ENCODE results near the gene SLC26A2. TPM values are rescaled to one million over a fixed set of nuclear protein-coding genes. Genes with fewer than 3 reads are reported as not detected.

Gene SLC26A2
- total and polyA plus RNA-seq, 11 donors: 1.5 to 22.1 (median 6.8) TPM

DNA sequence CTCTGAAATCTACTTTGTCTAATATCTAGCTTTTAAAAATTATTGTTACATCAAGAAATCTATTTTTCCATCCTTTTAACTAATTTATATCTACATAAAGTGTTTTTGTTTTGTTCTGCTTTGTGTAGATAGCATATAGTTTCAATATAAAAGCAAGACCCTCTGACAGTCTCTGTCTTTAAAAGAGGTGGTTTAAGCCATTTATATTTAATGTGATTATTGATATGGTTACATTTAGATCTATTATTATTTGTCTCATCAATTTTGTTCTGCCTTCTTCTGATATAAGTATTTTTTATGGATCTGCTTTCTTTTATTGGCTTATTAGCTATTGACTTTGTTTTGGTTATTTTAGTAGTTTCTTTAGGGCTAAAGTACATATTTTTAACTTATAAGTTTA, 56.0 kb downstream of the SLC26A2 start:
- no peak for TF ChIP-seq POLR2A (IDR thresholded peaks at IDR 0.05)
- TF ChIP-seq, protein P1, sequence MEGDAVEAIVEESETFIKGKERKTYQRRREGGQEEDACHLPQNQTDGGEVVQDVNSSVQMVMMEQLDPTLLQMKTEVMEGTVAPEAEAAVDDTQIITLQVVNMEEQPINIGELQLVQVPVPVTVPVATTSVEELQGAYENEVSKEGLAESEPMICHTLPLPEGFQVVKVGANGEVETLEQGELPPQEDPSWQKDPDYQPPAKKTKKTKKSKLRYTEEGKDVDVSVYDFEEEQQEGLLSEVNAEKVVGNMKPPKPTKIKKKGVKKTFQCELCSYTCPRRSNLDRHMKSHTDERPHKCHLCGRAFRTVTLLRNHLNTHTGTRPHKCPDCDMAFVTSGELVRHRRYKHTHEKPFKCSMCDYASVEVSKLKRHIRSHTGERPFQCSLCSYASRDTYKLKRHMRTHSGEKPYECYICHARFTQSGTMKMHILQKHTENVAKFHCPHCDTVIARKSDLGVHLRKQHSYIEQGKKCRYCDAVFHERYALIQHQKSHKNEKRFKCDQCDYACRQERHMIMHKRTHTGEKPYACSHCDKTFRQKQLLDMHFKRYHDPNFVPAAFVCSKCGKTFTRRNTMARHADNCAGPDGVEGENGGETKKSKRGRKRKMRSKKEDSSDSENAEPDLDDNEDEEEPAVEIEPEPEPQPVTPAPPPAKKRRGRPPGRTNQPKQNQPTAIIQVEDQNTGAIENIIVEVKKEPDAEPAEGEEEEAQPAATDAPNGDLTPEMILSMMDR (IDR thresholded peaks at IDR 0.05): no peak
- no peaks in the 10 kb centered on the region for H3K27me3 ChIP-seq
- H3K36me3 ChIP-seq: peaks cover 7 to 100% (median 98%) of the 10 kb centered on the region in 9 donors
- ATAC-seq (no peak), DNase-seq (no peak)
- no peak overlapping the region for H3K27ac ChIP-seq
- peaks cover 0 to 16% (median 1%) of the 10 kb centered on the region in 12 donors for H3K9me3 ChIP-seq
- no peak overlapping the region for H3K4me3 ChIP-seq
- peaks cover 0 to 16% (median 9%) of the 10 kb centered on the region in 12 donors for H3K4me1 ChIP-seq
- intact Hi-C loops (cut with DNase I): no loop called here

DNA sequence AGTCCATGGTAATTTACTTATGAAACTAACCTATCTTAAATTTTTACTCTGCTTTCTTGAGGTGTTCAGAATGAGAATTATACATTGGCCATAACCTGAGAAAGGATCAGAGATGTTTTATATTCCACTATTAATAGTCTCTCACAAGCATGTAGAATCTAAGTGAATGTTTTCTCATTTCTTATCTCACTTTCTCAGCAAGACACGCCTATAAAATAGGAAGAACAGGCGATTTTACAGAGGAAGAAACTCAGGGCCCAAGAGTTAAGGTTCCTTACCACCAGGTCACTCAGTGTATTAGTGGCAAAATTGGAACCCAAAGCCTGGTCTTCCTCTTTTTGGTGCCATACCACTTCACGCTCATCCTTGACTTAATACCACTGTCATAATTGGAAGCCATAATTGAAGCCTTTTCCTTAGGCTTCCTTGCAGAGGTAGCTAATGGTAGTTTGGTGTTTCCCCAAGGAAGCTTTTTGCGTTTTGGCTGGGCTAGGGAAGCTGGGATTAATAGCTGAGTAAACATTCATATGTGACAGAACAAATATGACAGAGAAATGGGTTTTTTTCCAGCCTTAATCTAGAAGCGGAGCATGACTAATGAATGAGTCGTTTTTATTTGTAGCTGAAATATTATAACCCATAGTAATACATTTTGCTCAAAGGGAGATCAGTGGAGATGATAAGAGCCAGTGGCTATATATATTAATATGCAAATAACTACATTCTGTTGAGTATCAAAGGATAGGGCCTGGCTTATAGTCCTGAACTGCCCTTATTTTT, 56.9 kb downstream of the SLC26A2 start:
- Histone ChIP-seq H3K9me3 (peaks cover 0 to 16% (median 1%) of the 10 kb centered on the region in 12 donors), H3K27ac (no peak overlapping the region), H3K4me1 (peaks cover 0 to 25% (median 16%) of the 10 kb centered on the region in 12 donors), H3K4me3 (no peak overlapping the region), H3K27me3 (no peaks in the 10 kb centered on the region), H3K36me3 (peaks cover 7 to 100% (median 93%) of the 10 kb centered on the region in 9 donors)
- no peak for DNase-seq
- WGBS, 4 donors: 90 to 92% (median 91%) methylated on average over 6 of the region's 6 CpGs
- intact Hi-C loops (cut with DNase I): no loop called here
- no peak for TF ChIP-seq POLR2A (IDR thresholded peaks at IDR 0.05)
- TF ChIP-seq, protein P1 (IDR thresholded peaks at IDR 0.05): no peak
- no peak for ATAC-seq

DNA sequence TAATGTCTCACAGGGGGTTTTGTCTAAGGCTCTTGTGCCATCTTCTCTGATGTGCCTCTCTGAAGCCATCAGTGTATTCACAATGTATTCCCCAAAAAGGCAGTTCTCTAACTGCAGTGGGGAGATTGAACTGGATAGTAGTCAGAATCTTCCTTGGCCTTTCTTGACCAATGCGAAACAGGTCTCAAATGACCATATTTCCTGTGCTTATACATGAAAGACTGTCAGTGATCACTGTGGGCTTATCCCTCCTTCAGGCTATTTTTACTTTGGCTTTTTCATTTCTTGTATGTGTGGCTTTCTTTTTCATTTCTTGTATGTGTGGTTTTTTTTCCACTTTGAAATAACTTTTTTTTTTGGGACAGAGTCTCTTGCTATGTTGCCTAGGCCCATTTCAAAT, 59.7 kb downstream of the SLC26A2 start:
- WGBS, 4 donors: 96 to 100% (median 99%) methylated on average over 1 of the region's 1 CpG
- Histone ChIP-seq H3K4me3 (no peak overlapping the region), H3K36me3 (peaks cover 7 to 99% (median 86%) of the 10 kb centered on the region in 9 donors), H3K4me1 (peaks cover 5 to 53% (median 40%) of the 10 kb centered on the region in 12 donors), H3K9me3 (peaks cover 0 to 12% (median 1%) of the 10 kb centered on the region in 12 donors), H3K27me3 (no peaks in the 10 kb centered on the region), H3K27ac (peak overlapping the region in 5 of 12 donors; percentile 30 to 81 (median 64))
- TF ChIP-seq, protein P1 (IDR thresholded peaks at IDR 0.05): no peak
- no peak for TF ChIP-seq POLR2A (IDR thresholded peaks at IDR 0.05)
- intact Hi-C loops (cut with DNase I): loop anchor here in 7 of 10 donors (5.0 to 10.0 kb wide), 4 partner anchors 195 to 415 kb away; partner anchors contain the start of gene TCOF1 (in 1 of the 7)
- no peak for DNase-seq
- ATAC-seq: no peak

DNA sequence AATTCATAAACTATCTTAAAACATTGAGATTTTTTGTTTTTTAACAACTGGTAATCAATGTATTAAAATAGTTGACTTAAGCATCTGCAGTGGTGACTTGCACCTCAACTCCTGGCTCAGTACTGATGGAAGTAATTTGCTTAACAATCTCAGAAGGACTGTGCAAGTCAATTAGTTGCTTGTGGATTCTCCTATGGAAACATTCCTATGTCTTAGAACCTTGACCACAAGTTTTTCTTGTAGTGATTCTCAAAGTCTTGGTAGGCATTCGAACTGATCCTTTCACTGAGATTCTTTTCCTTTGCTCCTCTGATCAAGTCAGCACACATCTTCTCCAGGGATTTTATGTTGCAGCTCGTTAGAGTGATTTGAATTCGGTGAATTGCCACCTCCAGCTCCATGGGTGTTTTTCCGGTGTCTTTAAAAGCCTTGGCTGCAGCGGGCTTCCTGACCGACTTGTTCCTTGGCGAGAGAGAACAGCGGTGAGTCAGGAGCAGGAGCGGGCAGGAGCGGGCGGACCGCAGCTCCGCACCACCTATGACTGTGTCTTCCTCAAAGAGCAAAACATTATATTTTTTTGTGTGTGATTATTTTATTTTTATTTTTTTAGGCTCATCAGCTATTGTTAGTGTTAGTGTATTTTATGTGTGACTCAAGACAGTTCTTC, 61.1 kb downstream of the SLC26A2 start:
- peak; percentile 23 to 61 (median 51) for ATAC-seq
- Histone ChIP-seq H3K9me3 (peaks cover 0 to 2% (median 0%) of the 10 kb centered on the region in 12 donors), H3K4me1 (peaks cover 5 to 54% (median 40%) of the 10 kb centered on the region in 12 donors), H3K27me3 (no peaks in the 10 kb centered on the region), H3K36me3 (peaks cover 7 to 99% (median 86%) of the 10 kb centered on the region in 9 donors), H3K27ac (peak overlapping the region; percentile 53 to 81 (median 68)), H3K4me3 (peak overlapping the region in 3 of 12 donors; percentile 1 to 19 (median 13))
- peak in 1 of 5 donors; percentile 68 for DNase-seq
- intact Hi-C loops (cut with DNase I): loop anchor here in 7 of 10 donors (5.0 to 10.0 kb wide), 4 partner anchors 193 to 413 kb away; partner anchors contain the start of gene TCOF1 (in 1 of the 7)
- WGBS, 4 donors: 65 to 75% (median 70%) methylated on average over 13 of the region's 13 CpGs
- TF ChIP-seq POLR2A (IDR thresholded peaks at IDR 0.05): no peak
- TF ChIP-seq, protein P1 (IDR thresholded peaks at IDR 0.05): no peak

All from heart left ventricle (tissue), 16 donors.